ENCODE data around the gene RAPGEF4.

Gene RAPGEF4

GRCh38 chr2:173059971-173060461, 324.4 kb downstream of the RAPGEF4 start:
- DNase-seq (ENCODE audit: low read depth in 3 of 3): no peak

GRCh38 chr2:173062801-173063200, 327.2 kb downstream of the RAPGEF4 start:
- DNase-seq (ENCODE audit: low read depth in 3 of 3): no peak

DNA sequence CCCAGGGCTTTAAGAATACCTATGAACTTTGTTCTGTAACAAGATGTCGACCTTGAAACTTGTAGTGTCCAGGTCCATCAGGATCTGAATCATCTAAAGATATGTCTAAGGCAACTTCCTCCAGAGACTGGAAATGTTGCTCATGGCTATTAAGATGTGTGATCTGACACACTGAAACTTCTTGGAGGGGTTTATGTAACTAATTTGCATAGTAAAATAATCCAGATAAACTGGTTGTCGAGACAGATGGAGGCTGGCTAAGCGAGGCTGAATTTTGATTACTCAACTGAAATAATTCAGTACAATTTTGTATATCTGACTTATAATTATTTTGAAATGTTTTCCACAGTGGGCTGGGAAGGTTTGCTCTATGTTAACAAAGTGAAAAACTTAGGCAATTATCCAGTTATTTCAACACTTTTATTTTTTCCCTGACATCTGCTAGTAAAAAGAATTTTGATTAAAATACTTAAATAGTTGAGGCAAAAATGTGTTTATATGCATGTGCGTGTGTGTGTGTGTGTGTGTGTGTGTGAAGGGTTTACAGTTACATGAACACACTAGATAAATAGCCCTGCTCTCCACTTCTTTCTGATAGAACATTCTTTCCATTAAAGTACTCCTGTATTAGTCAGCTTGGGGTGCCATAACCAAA, 328.6 kb downstream of the RAPGEF4 start:
- no peak for DNase-seq (ENCODE audit: low read depth in 3 of 3)

DNA sequence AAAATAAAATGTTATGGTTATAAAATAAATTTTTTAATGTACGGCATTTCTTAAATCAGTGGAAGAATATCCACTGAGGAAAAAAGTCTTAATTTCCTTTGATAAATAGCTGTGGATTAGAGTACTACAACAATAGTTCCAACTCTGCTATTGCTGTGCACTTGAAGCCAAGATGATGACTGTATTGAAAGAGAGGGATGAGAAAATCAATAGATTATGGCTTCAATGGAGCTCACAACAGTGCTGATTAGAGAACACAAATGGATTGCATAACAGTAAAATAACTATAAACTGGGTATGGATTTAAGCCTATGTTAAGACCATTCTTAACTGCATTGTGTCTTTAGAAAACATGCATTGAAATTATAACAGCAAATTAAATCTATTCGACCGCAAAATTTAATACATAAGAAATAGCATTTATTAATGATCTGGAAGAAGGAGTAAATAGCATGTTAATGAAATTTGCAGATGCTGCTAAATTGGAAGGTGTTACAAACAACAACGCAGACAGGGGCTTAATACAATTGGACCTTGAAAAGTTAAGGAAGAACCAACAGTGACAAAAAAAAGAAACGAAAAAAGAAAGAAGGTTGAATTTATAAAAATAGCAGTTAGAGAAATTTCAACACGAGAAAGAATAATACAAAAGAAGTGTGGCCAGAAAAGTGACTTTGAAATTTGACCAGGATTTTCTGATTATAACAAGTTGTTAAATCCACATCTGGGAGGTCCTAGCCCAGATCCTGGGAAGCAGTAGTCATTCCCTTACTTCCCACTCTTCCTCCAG, 331.4 kb downstream of the RAPGEF4 start:
- no peak for DNase-seq (ENCODE audit: low read depth in 3 of 3)

DNA sequence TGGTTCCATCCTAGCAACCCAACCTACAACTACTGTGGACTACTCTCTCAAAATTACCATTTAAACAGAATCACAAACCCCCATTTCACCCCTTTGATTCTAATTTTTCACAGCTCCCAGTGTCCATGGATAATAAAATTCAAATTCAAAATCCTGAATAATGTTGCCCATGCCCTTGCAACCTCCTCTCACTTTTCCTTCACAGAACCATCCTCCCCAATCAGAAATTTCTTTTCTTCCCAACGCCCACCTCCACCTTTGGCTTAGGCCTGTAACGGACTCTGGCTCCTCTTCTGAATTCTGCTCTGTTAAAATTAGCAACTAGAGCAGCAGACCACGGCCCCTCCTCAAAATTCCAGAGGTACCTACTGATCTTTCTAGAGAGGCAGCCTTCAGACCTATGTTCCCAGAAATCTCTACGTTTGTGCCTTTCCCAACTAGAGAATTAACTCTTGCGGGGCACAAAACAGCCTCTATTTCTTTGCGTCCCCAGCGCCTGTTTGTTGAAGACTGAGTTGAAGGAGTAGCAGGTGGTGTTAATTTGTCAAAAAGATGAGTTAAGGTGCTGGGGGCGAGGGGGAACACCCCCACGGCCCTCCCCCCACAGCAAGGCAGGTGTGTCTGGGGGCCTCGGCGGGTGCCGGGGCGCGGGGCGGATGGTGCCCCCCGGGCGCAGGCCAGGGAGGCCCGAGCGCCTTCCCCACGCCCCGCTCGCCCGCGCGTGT, 339.6 kb downstream of the RAPGEF4 start:
- DNase-seq (ENCODE audit: low read depth in 3 of 3): no peak

GRCh38 chr2:173075781-173076580, 340.3 kb downstream of the RAPGEF4 start, which contains the start of gene MAP3K20:
MAP3K20 (plus strand) TSS chr2:173075846; CDS start chr2:173091032, 15,186 bp downstream.
- peak in 2 of 3 experiments; percentile 11 to 49 for DNase-seq (ENCODE audit: low read depth in 3 of 3)

GRCh38 chr2:173076581-173077345, 341.1 kb downstream of the RAPGEF4 start:
- peak in 1 of 3 experiments; percentile 11 for DNase-seq (ENCODE audit: low read depth in 3 of 3)

DNA sequence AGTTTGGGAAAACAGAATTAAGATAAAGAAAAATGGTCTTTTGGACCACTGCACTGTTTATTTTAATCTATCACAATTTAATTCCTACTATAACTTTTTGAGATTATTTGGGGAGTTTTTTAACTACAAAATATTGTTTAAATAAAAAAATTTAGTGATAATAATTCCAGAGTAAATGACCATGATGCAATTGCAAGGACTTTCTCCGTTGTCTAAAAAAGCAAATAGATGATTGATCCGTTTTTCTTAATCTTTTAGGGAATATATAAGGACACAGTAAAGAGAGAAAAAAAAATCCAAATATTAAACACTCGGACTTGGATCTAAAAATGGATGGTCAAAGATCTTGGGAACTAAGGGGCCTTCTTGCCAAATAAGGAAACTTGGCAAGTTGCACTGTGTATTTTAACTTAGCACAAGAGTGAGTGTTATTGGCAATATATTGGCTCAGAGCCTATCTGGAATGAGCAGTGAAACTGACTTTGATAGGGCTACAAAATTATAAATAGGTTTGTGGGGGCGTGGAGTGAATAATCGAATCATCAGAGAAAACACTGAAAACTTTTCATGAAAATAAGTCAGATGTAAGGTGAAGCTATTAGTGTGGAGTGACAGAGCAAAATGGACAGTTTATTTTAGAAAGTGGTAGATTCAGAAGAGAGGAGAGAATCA, 342.0 kb downstream of the RAPGEF4 start:
- no peak for DNase-seq (ENCODE audit: low read depth in 3 of 3)

- DNase-seq (ENCODE audit: low read depth in 3 of 3): no peak
These were observed 343.5 kb downstream of the RAPGEF4 start for GRCh38 chr2:173079141-173079540.

DNA sequence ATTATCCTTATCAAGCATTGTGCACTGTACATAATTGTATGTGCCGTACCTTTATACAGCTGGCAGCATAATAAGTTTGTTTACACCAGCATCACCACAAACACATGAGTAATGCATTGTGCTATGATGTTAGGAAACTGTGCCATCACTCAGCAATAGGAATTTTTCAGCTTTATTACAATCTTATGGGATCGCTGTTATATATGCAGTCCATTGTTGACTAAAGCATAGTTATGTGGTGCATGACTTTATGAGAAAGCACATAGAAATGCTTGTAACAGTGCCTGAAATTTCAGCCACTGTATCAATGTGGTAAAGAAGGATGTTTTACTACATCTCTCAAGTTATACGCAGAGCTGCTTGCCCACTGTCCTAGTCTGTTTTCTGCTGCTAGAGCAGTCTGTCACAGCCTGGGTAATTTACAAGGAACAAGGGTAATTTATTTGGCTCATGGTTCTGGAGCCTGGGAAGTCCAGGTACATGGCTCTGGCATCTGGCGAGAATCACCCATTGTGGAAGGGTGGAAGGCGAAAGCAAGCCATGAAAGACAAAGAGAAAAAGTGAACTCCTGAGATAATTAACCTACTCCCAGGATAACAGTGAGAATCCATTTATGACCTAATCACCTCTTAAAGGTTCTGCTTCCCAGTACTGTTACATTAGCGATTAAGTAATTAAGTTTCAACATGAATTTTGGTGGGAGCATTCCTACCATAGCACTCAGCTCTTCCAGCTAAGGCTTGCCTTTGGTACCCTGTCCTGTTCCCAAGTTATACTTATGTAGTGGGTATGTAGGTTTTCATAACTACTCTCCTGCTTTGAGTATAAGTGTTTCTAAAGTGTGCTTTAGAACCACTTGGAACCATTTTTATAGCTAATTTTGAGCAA, 344.6 kb downstream of the RAPGEF4 start:
- no peak for DNase-seq (ENCODE audit: low read depth in 3 of 3)

- DNase-seq (ENCODE audit: low read depth in 3 of 3): no peak
These were observed 351.0 kb downstream of the RAPGEF4 start for GRCh38 chr2:173086518-173087213.

- no peak for DNase-seq (ENCODE audit: low read depth in 3 of 3)
These were observed 351.6 kb downstream of the RAPGEF4 start for GRCh38 chr2:173087214-173087581.

- no peak for DNase-seq (ENCODE audit: low read depth in 3 of 3)
These were observed 352.3 kb downstream of the RAPGEF4 start for GRCh38 chr2:173087793-173088496.

GRCh38 chr2:173090276-173090877, 354.7 kb downstream of the RAPGEF4 start:
- no peak for DNase-seq (ENCODE audit: low read depth in 3 of 3)

DNA sequence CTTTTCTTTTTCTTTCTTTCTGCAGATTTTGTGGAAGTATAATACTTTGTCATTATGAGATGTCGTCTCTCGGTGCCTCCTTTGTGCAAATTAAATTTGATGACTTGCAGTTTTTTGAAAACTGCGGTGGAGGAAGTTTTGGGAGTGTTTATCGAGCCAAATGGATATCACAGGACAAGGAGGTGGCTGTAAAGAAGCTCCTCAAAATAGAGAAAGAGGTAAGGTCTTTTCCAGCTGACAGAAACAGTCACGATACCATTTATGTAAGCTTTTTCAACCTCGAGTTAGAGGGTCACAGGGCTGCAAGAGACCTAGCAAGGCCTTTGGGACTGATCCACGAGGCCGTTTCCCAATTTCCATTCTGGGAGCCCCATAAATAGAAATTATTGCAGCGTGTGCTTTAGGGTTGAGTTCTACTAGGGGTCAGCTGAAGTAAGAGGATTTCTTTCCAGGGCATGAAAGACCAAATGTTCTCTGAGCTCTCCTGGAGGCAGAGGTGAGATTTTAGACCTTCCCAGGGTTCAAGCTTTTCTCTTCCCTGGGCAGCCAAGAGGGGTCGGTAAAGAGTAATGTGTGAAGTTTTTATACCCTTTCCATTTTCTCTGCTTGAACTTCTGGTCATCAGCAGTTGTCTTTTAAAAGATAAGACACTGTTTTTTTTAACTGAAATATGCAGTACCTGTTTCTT, 355.5 kb downstream of the RAPGEF4 start:
- no peak for DNase-seq (ENCODE audit: low read depth in 3 of 3)

- no peak for DNase-seq (ENCODE audit: low read depth in 3 of 3)
These were observed 356.3 kb downstream of the RAPGEF4 start for GRCh38 chr2:173091910-173092309.

DNA sequence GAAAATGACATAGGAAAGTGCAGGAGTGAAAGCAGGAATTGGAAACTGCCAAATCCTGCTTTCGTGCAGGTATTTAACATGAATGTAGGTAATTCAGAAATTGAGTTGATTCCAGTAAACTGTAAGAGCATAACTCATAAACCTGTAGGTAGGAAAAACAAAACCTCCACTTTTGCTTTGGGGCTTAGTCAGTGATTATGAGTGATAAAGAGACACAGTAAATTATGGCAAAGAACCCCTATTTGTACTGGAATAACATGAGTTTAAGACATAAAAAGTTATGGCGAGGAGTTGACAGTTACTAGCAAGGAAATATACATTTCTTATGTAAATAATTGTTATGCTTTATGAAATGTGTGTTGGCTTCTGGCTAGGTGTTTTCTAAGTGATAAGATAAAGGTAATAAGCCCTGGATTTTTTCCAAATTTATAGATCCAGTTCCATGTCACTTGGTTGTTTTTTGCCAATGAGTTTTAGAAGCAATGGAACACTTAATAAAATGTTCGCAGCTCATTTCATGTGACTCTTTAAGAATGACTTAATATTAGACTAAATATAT, 357.3 kb downstream of the RAPGEF4 start:
- DNase-seq (ENCODE audit: low read depth in 3 of 3): no peak

Measured in stimulated activated CD4-positive, alpha-beta T cell treated with anti-CD3 and anti-CD28 coated beads, TNF-alpha, amount 100 ng/mL, for 24 hours (primary cell).